HCT116 (cell line): ENCODE results near the gene SCN2B. TPM values are rescaled to one million over a fixed set of nuclear protein-coding genes. Genes with fewer than 3 reads are reported as not detected.

Experiments
- ATAC-seq: fragments of 200-7000 bp; cut with Tn5 transposase; 2 replicates; pipeline ENCODE4 v1.9.1; 2020; ENCODE audit warnings: mild to moderate bottlenecking, moderate library complexity
- BruUV-seq: library from RNA; stranded (reverse); fragments of 400-500 nt; replicated peaks from 2 replicates; lab custom pipeline; 2021; lab: Mats Ljungman, UMichigan
- CTCF ChIA-PET: fragments of 300-600 bp; sonication (Branson Sonifier 250); formaldehyde crosslinking; loops from one replicate; lab custom pipeline; 2021; ENCODE audit warnings: antibody characterized with exemption; lab: Charles Lee
- POLR2A ChIA-PET: fragments of 300-600, 350-600 bp; sonication (Branson Sonifier 250); formaldehyde crosslinking; loops from one replicate; lab custom pipeline; 2021; ENCODE audit warnings: antibody characterized with exemption; lab: Charles Lee
- RAD21 ChIA-PET, 2 experiments: fragments of 300-600 bp; sonication (Branson Sonifier 250); formaldehyde crosslinking; loops; one replicate each; lab custom pipeline; 2023; ENCODE audit warnings: low total read pairs in 2 of 2; ENCODE audit not compliant: uncharacterized antibody in 2 of 2, unreplicated experiment in 2 of 2, low non-redundant PET in 1 of 2; lab: Charles Lee
- DNase-seq: peaks from one replicate; pipeline ENCODE4 v3.0.0-alpha.2; 2010; ENCODE audit warnings: low read depth, low spot score
- H2AFZ ChIP-seq: fragments of 200-600 bp; shearing (Covaris generic), sonication (generic); 2 replicates; pipeline ENCODE4 v1.6.1; 2017; ENCODE audit warnings: low read depth, mixed run types, mixed read lengths, antibody characterized with exemption, low read length; ENCODE audit not compliant: poor library complexity, severe bottlenecking
- H3K27ac ChIP-seq: 2 replicates; pipeline ENCODE4 v1.5.1; 2012; ENCODE audit warnings: low read depth, low read length
- H3K27me3 ChIP-seq: fragments of 200-600 bp; sonication (generic); 2 replicates; pipeline ENCODE4 v1.6.1; 2016; ENCODE audit warnings: mixed run types, low read length, mixed read lengths; ENCODE audit not compliant: insufficient read depth
- H3K36me3 ChIP-seq, 2 experiments: fragments of 200-500 bp in 1 of 2; fragments of 200-600 bp in 1 of 2; sonication (Bioruptor generic) in 1 of 2; sonication (generic) in 1 of 2; 2 replicates each; pipeline versions ENCODE4 v1.5.1 to v1.6.1; 2014 to 2016; ENCODE audit warnings: low read length in 2 of 2, inconsistent platforms in 1 of 2, mixed read lengths in 1 of 2, mixed run types in 1 of 2; ENCODE audit not compliant: insufficient read depth in 2 of 2, control insufficient read depth in 1 of 2
- H3K4me1 ChIP-seq, 2 experiments: fragments of 200-600 bp in 1 of 2; sonication (generic) in 1 of 2; 2 replicates each; pipeline versions ENCODE4 v1.5.1 to v1.6.1; 2012 to 2017; ENCODE audit warnings: low read length in 2 of 2, inconsistent platforms in 1 of 2, mild to moderate bottlenecking in 1 of 2, mixed read lengths in 1 of 2, mixed run types in 1 of 2, moderate library complexity in 1 of 2; ENCODE audit not compliant: insufficient read depth in 2 of 2, control insufficient read depth in 1 of 2
- H3K4me2 ChIP-seq: fragments of 200-600 bp; sonication (generic); 2 replicates; pipeline ENCODE4 v1.6.1; 2017; ENCODE audit warnings: mixed run types, low read length, mixed read lengths
- H3K4me3 ChIP-seq, 2 experiments: fragments of 200-600 bp in 1 of 2; sonication (generic) in 1 of 2; replicated peaks in 1 of 2; 2 replicates each; pipeline ENCODE4 v1.5.1; 2011 to 2016; ENCODE audit warnings: low read length in 2 of 2, control low read depth in 1 of 2, low read depth in 1 of 2, mild to moderate bottlenecking in 1 of 2, mixed read lengths in 1 of 2, mixed run types in 1 of 2
- H3K79me2 ChIP-seq: fragments of 200-600 bp; sonication (generic); 2 replicates; pipeline ENCODE4 v1.6.1; 2017; ENCODE audit warnings: mild to moderate bottlenecking, mixed run types, low read length, moderate library complexity, mixed read lengths; ENCODE audit not compliant: insufficient read depth
- H3K9ac ChIP-seq: fragments of 200-600 bp; sonication (generic); 2 replicates; pipeline ENCODE4 v1.6.1; 2016; ENCODE audit warnings: low read length, mixed read lengths
- H3K9me2 ChIP-seq: fragments of 200-600 bp; sonication (generic), shearing (Covaris generic); 2 replicates; pipeline ENCODE4 v1.6.1; 2017; ENCODE audit warnings: mixed run types, mild to moderate bottlenecking, moderate library complexity; ENCODE audit not compliant: insufficient read depth
- H3K9me3 ChIP-seq, 2 experiments: fragments of 200-500 bp in 1 of 2; fragments of 200-600 bp in 1 of 2; sonication (Bioruptor generic) in 1 of 2; sonication (generic) in 1 of 2; 2 replicates each; pipeline ENCODE4 v1.6.1; 2014 to 2017; ENCODE audit warnings: low read length in 2 of 2, mixed read lengths in 2 of 2, inconsistent platforms in 1 of 2, low read depth in 1 of 2, mild to moderate bottlenecking in 1 of 2, mixed run types in 1 of 2, moderate library complexity in 1 of 2; ENCODE audit not compliant: control insufficient read depth in 1 of 2, insufficient read depth in 1 of 2
- H4K20me1 ChIP-seq: fragments of 200-600 bp; sonication (generic), shearing (Covaris generic); 2 replicates; pipeline ENCODE4 v1.6.1; 2017; ENCODE audit warnings: mixed run types, mild to moderate bottlenecking, moderate library complexity; ENCODE audit not compliant: insufficient read depth
- CBX3 ChIP-seq: IDR thresholded peaks from 2 replicates; pipeline ENCODE4 v1.6.1; 2012; ENCODE audit warnings: low read depth
- EZH2 ChIP-seq: fragments of 200-600 bp; sonication (generic); IDR thresholded peaks from 2 replicates; pipeline ENCODE4 v1.6.1; 2017; ENCODE audit warnings: antibody characterized with exemption, mixed run types
- EZH2phosphoT487 ChIP-seq: fragments of 200-600 bp; IDR thresholded peaks from 2 replicates; pipeline ENCODE4 v1.6.1; 2018; ENCODE audit warnings: antibody characterized with exemption, borderline replicate concordance
- FOSL1 ChIP-seq: IDR thresholded peaks from 2 replicates; pipeline ENCODE4 v1.6.1; 2012; ENCODE audit warnings: low read depth
- RAD21 ChIP-seq: IDR thresholded peaks from 2 replicates; pipeline ENCODE4 v1.6.1; 2012; ENCODE audit warnings: low read depth, mild to moderate bottlenecking
- SIN3A ChIP-seq: IDR thresholded peaks from 2 replicates; pipeline ENCODE4 v1.6.1; 2012; ENCODE audit warnings: low read depth
- SP1 ChIP-seq: IDR thresholded peaks from 2 replicates; pipeline ENCODE4 v1.6.1; 2012; ENCODE audit warnings: low read depth
- ZNF274 ChIP-seq: fragments of 200-500 bp; sonication (Bioruptor generic); IDR thresholded peaks from 2 replicates; pipeline ENCODE4 v1.6.1; 2014; ENCODE audit warnings: mild to moderate bottlenecking, low read depth, low read length, inconsistent platforms
- intact Hi-C: fragments of 100-400 bp; cut with micrococcal nuclease; formaldehyde crosslinking; loops from 2 replicates; pipeline ENCODE4 v1.10.0; 2022
- total RNA-seq: library from RNA; stranded (reverse); gene quantifications from one replicate; pipeline ENCODE4 v1.2.1, GENCODE V29; 2021; ENCODE audit not compliant: unreplicated experiment
- TF ChIP-seq, protein P1 (sequence below): IDR thresholded peaks from 2 replicates; pipeline ENCODE4 v1.6.1; 2012
- TF ChIP-seq, protein P2 (sequence below): IDR thresholded peaks from 2 replicates; pipeline ENCODE4 v1.6.1; 2011; ENCODE audit warnings: mild to moderate bottlenecking, low read length, moderate library complexity; ENCODE audit not compliant: insufficient replicate concordance; ENCODE audit errors: extremely low read depth
- TF ChIP-seq, protein P3 (sequence below): IDR thresholded peaks from 2 replicates; pipeline ENCODE4 v1.6.1; 2012
- TF ChIP-seq, protein P4 (sequence below), 3 experiments: fragments of 200-600 bp in 1 of 3; sonication (generic) in 1 of 3; IDR thresholded peaks in 2 of 3; conservative IDR thresholded peaks in 1 of 3; 2 replicates each; pipeline ENCODE4 v1.5.1; 2012 to 2017; ENCODE audit warnings: low read depth in 2 of 3, low read length in 2 of 3, antibody characterized with exemption in 1 of 3, borderline replicate concordance in 1 of 3, control low read depth in 1 of 3, mild to moderate bottlenecking in 1 of 3, mixed read lengths in 1 of 3, mixed run types in 1 of 3, moderate library complexity in 1 of 3; ENCODE audit not compliant: insufficient read depth in 1 of 3

SCN2B gene
- total RNA-seq, 1 experiment from 2014 or later, result not detected

DNA sequence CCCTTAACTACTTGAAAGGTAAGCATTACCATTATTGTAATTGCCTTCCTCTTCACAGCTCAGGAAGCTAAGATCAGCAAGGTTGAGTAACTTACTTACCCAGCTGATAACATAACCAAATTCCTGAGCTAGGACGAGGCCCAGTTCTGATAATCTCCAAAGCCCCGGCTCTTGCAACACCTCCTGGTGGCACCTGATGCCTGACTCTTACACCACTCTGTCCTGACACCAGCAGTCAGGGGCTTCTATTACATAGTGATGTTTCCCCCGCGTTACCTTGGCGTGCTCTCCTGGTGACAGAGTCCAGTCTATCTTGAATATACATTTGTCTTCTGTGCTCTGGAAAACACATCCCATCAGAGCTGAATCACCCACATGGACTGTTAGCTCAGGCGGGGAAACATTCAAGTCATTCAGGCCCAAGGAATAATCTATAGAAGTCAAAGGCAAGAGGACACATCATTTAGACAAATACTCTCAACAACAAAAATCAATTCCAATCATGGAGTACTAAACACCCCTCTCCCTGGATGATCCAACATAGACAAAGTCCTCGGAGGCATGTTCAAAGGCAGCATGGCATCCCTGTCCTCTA is 35.8 kb upstream of the SCN2B start:
- ChIA-PET RAD21 (no interaction called here), POLR2A (no interaction called here), CTCF (interaction anchor here (2.5 kb wide), 1 partner anchor 14 kb away, joined by 10 read pairs; no protein-coding TSS in a partner anchor)
- ATAC-seq, result no peak
- Histone ChIP-seq H3K9me3 (no peaks in the 10 kb centered on the region), H3K36me3 (no peaks in the 10 kb centered on the region), H3K9me2 (no peaks in the 10 kb centered on the region), H3K4me2 (no peak overlapping the region), H3K4me3 (no peak overlapping the region), H3K27me3 (peaks cover 16% of the 10 kb centered on the region; the same call in 1 of the 2 replicates), H4K20me1 (no peaks in the 10 kb centered on the region), H3K9ac (no peak overlapping the region), H2AFZ (no peak overlapping the region), H3K4me1 (no peaks in the 10 kb centered on the region), H3K79me2 (no peaks in the 10 kb centered on the region), H3K27ac (no peak overlapping the region)
- TF ChIP-seq SIN3A (no peak), EZH2 (no peak)
- TF ChIP-seq, protein P1, sequence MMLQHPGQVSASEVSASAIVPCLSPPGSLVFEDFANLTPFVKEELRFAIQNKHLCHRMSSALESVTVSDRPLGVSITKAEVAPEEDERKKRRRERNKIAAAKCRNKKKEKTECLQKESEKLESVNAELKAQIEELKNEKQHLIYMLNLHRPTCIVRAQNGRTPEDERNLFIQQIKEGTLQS, result no peak
- intact Hi-C loops, result no loop called here
- BruUV-seq, result no TSS peak
- DNase-seq, result no peak

DNA sequence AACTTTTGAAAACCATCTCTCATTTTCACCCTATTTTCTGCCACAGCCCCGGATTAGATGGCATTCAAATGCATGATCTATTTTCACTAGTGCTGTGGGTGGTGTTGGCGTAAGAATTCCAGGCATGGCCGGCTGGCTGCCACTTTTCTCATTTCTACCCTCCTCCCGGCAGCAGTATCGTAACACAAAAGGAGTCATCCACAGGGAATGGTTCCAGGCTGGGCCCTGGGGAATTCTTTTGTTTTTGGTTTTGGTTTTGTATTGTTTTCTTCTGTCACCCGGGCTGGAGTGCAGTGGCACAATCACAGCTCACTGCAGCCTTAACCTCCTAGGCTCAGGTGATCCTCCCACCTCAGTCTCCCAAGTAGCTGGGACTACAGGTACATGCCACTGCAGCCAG is 34.6 kb upstream of the SCN2B start:
- Histone ChIP-seq H3K27me3 (peaks cover 16% of the 10 kb centered on the region; the same call in 1 of the 2 replicates), H3K27ac (no peak overlapping the region), H3K36me3 (no peaks in the 10 kb centered on the region), H3K4me1 (no peaks in the 10 kb centered on the region), H3K4me3 (no peak overlapping the region), H3K4me2 (no peak overlapping the region), H3K9me2 (no peaks in the 10 kb centered on the region), H3K9me3 (no peaks in the 10 kb centered on the region), H2AFZ (no peak overlapping the region), H3K79me2 (no peaks in the 10 kb centered on the region), H3K9ac (no peak overlapping the region), H4K20me1 (no peaks in the 10 kb centered on the region)
- CTCF ChIA-PET, result interaction anchor here (2.6 kb wide), 1 partner anchor 13 kb away, joined by 9 read pairs; no protein-coding TSS in a partner anchor
- no TSS peak for BruUV-seq
- RAD21 ChIA-PET, result no interaction called here
- DNase-seq (no peak), ATAC-seq (no peak)
- TF ChIP-seq CBX3 (no peak), EZH2phosphoT487 (no peak), EZH2 (no peak), SP1 (no peak), RAD21 (no peak), SIN3A (no peak), FOSL1 (no peak), ZNF274 (no peak)
- TF ChIP-seq, protein P2, sequence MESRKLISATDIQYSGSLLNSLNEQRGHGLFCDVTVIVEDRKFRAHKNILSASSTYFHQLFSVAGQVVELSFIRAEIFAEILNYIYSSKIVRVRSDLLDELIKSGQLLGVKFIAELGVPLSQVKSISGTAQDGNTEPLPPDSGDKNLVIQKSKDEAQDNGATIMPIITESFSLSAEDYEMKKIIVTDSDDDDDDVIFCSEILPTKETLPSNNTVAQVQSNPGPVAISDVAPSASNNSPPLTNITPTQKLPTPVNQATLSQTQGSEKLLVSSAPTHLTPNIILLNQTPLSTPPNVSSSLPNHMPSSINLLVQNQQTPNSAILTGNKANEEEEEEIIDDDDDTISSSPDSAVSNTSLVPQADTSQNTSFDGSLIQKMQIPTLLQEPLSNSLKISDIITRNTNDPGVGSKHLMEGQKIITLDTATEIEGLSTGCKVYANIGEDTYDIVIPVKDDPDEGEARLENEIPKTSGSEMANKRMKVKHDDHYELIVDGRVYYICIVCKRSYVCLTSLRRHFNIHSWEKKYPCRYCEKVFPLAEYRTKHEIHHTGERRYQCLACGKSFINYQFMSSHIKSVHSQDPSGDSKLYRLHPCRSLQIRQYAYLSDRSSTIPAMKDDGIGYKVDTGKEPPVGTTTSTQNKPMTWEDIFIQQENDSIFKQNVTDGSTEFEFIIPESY, result no peak
- TF ChIP-seq, protein P3, sequence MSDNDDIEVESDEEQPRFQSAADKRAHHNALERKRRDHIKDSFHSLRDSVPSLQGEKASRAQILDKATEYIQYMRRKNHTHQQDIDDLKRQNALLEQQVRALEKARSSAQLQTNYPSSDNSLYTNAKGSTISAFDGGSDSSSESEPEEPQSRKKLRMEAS, result no peak
- TF ChIP-seq, protein P4, sequence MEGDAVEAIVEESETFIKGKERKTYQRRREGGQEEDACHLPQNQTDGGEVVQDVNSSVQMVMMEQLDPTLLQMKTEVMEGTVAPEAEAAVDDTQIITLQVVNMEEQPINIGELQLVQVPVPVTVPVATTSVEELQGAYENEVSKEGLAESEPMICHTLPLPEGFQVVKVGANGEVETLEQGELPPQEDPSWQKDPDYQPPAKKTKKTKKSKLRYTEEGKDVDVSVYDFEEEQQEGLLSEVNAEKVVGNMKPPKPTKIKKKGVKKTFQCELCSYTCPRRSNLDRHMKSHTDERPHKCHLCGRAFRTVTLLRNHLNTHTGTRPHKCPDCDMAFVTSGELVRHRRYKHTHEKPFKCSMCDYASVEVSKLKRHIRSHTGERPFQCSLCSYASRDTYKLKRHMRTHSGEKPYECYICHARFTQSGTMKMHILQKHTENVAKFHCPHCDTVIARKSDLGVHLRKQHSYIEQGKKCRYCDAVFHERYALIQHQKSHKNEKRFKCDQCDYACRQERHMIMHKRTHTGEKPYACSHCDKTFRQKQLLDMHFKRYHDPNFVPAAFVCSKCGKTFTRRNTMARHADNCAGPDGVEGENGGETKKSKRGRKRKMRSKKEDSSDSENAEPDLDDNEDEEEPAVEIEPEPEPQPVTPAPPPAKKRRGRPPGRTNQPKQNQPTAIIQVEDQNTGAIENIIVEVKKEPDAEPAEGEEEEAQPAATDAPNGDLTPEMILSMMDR (IDR thresholded peaks at IDR 0.05 in 2 of 3, conservative IDR thresholded peaks at IDR 0.05 in 1 of 3; ENCODE audit: borderline replicate concordance in 1 of 3, insufficient read depth in 1 of 3, low read depth in 2 of 3, low read length in 2 of 3), result no peak
- POLR2A ChIA-PET, result no interaction called here
- intact Hi-C loops, result no loop called here
